GM23338 (cell line): ENCODE results near the gene EGFL7. TPM values are rescaled to one million over a fixed set of nuclear protein-coding genes. Genes with fewer than 3 reads are reported as not detected.

Source experiments
- ATAC-seq: fragments of 200-7000 bp; cut with Tn5 transposase; 3 replicates; pipeline ENCODE4 v1.9.1; 2020
- DNase-seq: peaks from one replicate; pipeline ENCODE4 v3.0.0-alpha.2; 2015; ENCODE audit warnings: low spot score
- H2AFZ ChIP-seq: fragments of 200-600 bp; sonication (generic); 2 replicates; pipeline ENCODE4 v1.8.0; 2016; ENCODE audit warnings: antibody characterized with exemption, mild to moderate bottlenecking, moderate library complexity
- H3F3A ChIP-seq: fragments of 200-600 bp; sonication (generic); replicated peaks from 2 replicates; pipeline ENCODE4 v1.8.0; 2017; ENCODE audit warnings: antibody characterized with exemption, mixed run types, low read depth
- H3K27ac ChIP-seq: fragments of 200-600 bp; sonication (generic); 2 replicates; pipeline ENCODE4 v1.6.1; 2016; ENCODE audit warnings: low read depth
- H3K27me3 ChIP-seq: fragments of 200-600 bp; sonication (generic); 2 replicates; pipeline ENCODE4 v1.8.0; 2016; ENCODE audit warnings: mild to moderate bottlenecking, mixed run types, moderate library complexity; ENCODE audit not compliant: insufficient read depth
- H3K36me3 ChIP-seq: fragments of 200-600 bp; sonication (generic); 2 replicates; pipeline ENCODE4 v1.8.0; 2016; ENCODE audit warnings: mild to moderate bottlenecking; ENCODE audit not compliant: insufficient read depth
- H3K4me1 ChIP-seq: fragments of 200-600 bp; sonication (generic); 2 replicates; pipeline ENCODE4 v1.8.0; 2016; ENCODE audit warnings: mild to moderate bottlenecking, moderate library complexity; ENCODE audit not compliant: insufficient read depth
- H3K4me2 ChIP-seq: fragments of 200-600 bp; sonication (generic); 2 replicates; pipeline ENCODE4 v1.7.1; 2017; ENCODE audit warnings: mixed run types
- H3K4me3 ChIP-seq: fragments of 200-600 bp; sonication (generic); 2 replicates; pipeline ENCODE4 v1.6.1; 2016; ENCODE audit warnings: mixed run types
- H3K79me2 ChIP-seq: fragments of 200-600 bp; sonication (generic); replicated peaks from 2 replicates; pipeline ENCODE4 v1.8.0; 2017; ENCODE audit warnings: mild to moderate bottlenecking; ENCODE audit not compliant: insufficient read depth
- H3K9me2 ChIP-seq: fragments of 200-600 bp; sonication (generic); 2 replicates; pipeline ENCODE4 v1.8.0; 2017; ENCODE audit not compliant: insufficient read depth
- H4K20me1 ChIP-seq: fragments of 200-600 bp; sonication (generic); replicated peaks from 2 replicates; pipeline ENCODE4 v1.8.0; 2017; ENCODE audit warnings: mild to moderate bottlenecking; ENCODE audit not compliant: insufficient read depth
- H3K27ac Mint-ChIP-seq: 2 replicates; pipeline ENCODE4 v1.8.0; 2020; ENCODE audit warnings: inconsistent platforms, mild to moderate bottlenecking, moderate library complexity, mixed read lengths
- H3K27me3 Mint-ChIP-seq: 3 replicates; pipeline ENCODE4 v1.8.0; 2022; ENCODE audit warnings: low read depth, mild to moderate bottlenecking, moderate library complexity, mixed read lengths, inconsistent platforms; ENCODE audit not compliant: insufficient read depth, poor library complexity
- H3K36me3 Mint-ChIP-seq: 3 replicates; pipeline ENCODE4 v1.8.0; 2021; ENCODE audit warnings: low read depth, mild to moderate bottlenecking, inconsistent platforms, moderate library complexity, mixed read lengths
- H3K4me1 Mint-ChIP-seq: 3 replicates; pipeline ENCODE4 v1.8.0; 2020; ENCODE audit warnings: mild to moderate bottlenecking, inconsistent platforms, mixed read lengths
- H3K4me3 Mint-ChIP-seq: 3 replicates; pipeline ENCODE4 v1.8.0; 2021; ENCODE audit warnings: moderate library complexity, mild to moderate bottlenecking, inconsistent platforms, mixed read lengths
- H3K9me3 Mint-ChIP-seq: 3 replicates; pipeline ENCODE4 v1.8.0; 2020; ENCODE audit warnings: moderate library complexity, mild to moderate bottlenecking, inconsistent platforms, mixed read lengths
- EZH2 ChIP-seq: fragments of 200-600 bp; sonication (generic); IDR thresholded peaks from one replicate; pipeline ENCODE4 v1.8.0; 2017; ENCODE audit warnings: antibody characterized with exemption, mild to moderate bottlenecking, low read depth; ENCODE audit not compliant: unreplicated experiment
- EZH2phosphoT487 ChIP-seq: fragments of 200-600 bp; sonication (generic); IDR thresholded peaks from one replicate; pipeline ENCODE4 v1.8.1; 2018; ENCODE audit warnings: antibody characterized with exemption; ENCODE audit not compliant: unreplicated experiment
- ZNF114 ChIP-seq: fragments of 250-450 bp; sonication (Bioruptor Pico); IDR thresholded peaks from 2 replicates; pipeline ENCODE4 v1.5.0; 2020; ENCODE audit warnings: mild to moderate bottlenecking, moderate library complexity
- polyA plus RNA-seq: library from polyadenylated mRNA; unstranded; fragments of >200 nt; fragmentation: Nextera tagmentation; extraction: Ambion mirVana; gene quantifications from 2 replicates; pipeline ENCODE4 v1.2.1, GENCODE V29; 2016
- total RNA-seq: library from RNA; depleted of rRNA; stranded (reverse); fragments of >200 nt; shearing (Covaris generic); gene quantifications from 2 replicates; pipeline ENCODE4 v1.2.3, GENCODE V29; 2014
- TF ChIP-seq, protein P1 (sequence below): fragments of 250-450 bp; sonication (Bioruptor Pico); IDR thresholded peaks from 2 replicates; pipeline ENCODE4 v1.5.0; 2020; ENCODE audit warnings: mild to moderate bottlenecking, moderate library complexity

EGFL7 gene
- total and polyA plus RNA-seq, 2 experiments from 2014 or later: 44.4 to 60.8 TPM

- TF ChIP-seq, protein P1, sequence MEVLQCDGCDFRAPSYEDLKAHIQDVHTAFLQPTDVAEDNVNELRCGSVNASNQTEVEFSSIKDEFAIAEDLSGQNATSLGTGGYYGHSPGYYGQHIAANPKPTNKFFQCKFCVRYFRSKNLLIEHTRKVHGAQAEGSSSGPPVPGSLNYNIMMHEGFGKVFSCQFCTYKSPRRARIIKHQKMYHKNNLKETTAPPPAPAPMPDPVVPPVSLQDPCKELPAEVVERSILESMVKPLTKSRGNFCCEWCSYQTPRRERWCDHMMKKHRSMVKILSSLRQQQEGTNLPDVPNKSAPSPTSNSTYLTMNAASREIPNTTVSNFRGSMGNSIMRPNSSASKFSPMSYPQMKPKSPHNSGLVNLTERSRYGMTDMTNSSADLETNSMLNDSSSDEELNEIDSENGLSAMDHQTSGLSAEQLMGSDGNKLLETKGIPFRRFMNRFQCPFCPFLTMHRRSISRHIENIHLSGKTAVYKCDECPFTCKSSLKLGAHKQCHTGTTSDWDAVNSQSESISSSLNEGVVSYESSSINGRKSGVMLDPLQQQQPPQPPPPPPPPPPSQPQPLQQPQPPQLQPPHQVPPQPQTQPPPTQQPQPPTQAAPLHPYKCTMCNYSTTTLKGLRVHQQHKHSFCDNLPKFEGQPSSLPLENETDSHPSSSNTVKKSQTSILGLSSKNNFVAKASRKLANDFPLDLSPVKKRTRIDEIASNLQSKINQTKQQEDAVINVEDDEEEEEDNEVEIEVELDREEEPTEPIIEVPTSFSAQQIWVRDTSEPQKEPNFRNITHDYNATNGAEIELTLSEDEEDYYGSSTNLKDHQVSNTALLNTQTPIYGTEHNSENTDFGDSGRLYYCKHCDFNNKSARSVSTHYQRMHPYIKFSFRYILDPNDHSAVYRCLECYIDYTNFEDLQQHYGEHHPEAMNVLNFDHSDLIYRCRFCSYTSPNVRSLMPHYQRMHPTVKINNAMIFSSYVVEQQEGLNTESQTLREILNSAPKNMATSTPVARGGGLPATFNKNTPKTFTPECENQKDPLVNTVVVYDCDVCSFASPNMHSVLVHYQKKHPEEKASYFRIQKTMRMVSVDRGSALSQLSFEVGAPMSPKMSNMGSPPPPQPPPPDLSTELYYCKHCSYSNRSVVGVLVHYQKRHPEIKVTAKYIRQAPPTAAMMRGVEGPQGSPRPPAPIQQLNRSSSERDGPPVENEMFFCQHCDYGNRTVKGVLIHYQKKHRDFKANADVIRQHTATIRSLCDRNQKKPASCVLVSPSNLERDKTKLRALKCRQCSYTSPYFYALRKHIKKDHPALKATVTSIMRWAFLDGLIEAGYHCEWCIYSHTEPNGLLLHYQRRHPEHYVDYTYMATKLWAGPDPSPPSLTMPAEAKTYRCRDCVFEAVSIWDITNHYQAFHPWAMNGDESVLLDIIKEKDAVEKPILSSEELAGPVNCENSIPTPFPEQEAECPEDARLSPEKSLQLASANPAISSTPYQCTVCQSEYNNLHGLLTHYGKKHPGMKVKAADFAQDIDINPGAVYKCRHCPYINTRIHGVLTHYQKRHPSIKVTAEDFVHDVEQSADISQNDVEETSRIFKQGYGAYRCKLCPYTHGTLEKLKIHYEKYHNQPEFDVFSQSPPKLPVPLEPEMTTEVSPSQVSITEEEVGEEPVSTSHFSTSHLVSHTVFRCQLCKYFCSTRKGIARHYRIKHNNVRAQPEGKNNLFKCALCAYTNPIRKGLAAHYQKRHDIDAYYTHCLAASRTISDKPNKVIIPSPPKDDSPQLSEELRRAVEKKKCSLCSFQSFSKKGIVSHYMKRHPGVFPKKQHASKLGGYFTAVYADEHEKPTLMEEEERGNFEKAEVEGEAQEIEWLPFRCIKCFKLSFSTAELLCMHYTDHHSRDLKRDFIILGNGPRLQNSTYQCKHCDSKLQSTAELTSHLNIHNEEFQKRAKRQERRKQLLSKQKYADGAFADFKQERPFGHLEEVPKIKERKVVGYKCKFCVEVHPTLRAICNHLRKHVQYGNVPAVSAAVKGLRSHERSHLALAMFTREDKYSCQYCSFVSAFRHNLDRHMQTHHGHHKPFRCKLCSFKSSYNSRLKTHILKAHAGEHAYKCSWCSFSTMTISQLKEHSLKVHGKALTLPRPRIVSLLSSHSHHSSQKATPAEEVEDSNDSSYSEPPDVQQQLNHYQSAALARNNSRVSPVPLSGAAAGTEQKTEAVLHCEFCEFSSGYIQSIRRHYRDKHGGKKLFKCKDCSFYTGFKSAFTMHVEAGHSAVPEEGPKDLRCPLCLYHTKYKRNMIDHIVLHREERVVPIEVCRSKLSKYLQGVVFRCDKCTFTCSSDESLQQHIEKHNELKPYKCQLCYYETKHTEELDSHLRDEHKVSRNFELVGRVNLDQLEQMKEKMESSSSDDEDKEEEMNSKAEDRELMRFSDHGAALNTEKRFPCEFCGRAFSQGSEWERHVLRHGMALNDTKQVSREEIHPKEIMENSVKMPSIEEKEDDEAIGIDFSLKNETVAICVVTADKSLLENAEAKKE (CRISPR knock-in tag): no peak
- TF ChIP-seq EZH2phosphoT487 (no peak), EZH2 (no peak)
Measured at GRCh38 chr9:136707011-136707410, 44.3 kb downstream of the EGFL7 start (continued).

DNA sequence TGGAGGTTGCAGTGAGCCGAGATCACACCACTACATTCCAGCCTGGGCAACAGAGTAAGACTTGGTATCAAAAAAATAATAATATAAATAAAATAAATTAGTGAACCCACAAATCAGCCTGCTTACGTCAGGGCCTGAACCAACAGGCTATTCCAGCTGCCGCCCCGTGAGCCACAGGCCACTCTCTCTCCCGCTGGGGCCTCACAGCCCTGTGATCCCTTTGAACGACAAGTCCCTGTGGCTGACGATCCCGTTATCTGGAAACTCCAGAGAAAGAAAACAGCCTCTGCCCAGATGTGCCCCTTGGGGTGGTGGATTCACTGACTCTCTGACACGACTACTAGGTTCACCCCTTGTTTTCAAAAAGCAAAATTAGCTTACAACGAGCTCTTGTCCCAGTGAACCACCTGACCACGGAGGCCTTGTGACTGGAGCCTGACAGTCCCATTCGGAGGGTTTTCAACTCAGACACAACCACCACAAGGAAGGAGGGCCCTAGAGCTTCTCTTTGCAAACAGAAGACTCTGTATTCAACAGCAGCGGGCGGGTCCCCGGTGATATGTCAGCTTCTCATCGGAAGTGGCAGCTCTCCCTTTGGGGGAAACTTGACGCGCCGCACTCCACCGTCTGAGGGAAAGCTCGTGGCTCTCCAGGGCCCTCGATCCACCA lies 45.3 kb downstream of the EGFL7 start:
- H3K4me1 Mint-ChIP-seq: no peaks in the 10 kb centered on the region
- ATAC-seq (no peak), DNase-seq (no peak)
- Histone ChIP-seq H3K4me1 (peaks cover 4% of the 10 kb centered on the region; the same call in 1 of the 2 replicates), H3K27ac (no peak overlapping the region), H3K27me3 (peaks cover 13% of the 10 kb centered on the region), H3K36me3 (no peaks in the 10 kb centered on the region), H4K20me1 (no peaks in the 10 kb centered on the region), H3K4me3 (no peak overlapping the region), H3K79me2 (no peaks in the 10 kb centered on the region; the same call in 1 of the 2 replicates), H3K9me2 (no peaks in the 10 kb centered on the region), H3K4me2 (no peak overlapping the region), H2AFZ (no peak overlapping the region), H3F3A (0 out of 2 replicates have a peak, but pooled peaks cover 7% of the 10 kb centered on the region)
- H3K27ac Mint-ChIP-seq: no peak overlapping the region
- H3K27me3 Mint-ChIP-seq: peaks cover 13% of the 10 kb centered on the region
- no peaks in the 10 kb centered on the region for H3K36me3 Mint-ChIP-seq
- no peak overlapping the region for H3K4me3 Mint-ChIP-seq
- TF ChIP-seq ZNF114: no peak
- H3K9me3 Mint-ChIP-seq: no peaks in the 10 kb centered on the region
